HG03196 (cell line): Measurements from ENCODE around the gene ERV3-1.
"Not testable (repeated sequence)": the region's sequence is repeated elsewhere in the genome, so short reads cannot be mapped to it uniquely, and the experiment has no call there.

ENCODE experiments used
- ATAC-seq: cut with Tn5 transposase; IDR thresholded peaks from one replicate; pipeline ENCODE4 v1.9.1; 2021; ENCODE audit not compliant: unreplicated experiment

ERV3-1 gene

DNA sequence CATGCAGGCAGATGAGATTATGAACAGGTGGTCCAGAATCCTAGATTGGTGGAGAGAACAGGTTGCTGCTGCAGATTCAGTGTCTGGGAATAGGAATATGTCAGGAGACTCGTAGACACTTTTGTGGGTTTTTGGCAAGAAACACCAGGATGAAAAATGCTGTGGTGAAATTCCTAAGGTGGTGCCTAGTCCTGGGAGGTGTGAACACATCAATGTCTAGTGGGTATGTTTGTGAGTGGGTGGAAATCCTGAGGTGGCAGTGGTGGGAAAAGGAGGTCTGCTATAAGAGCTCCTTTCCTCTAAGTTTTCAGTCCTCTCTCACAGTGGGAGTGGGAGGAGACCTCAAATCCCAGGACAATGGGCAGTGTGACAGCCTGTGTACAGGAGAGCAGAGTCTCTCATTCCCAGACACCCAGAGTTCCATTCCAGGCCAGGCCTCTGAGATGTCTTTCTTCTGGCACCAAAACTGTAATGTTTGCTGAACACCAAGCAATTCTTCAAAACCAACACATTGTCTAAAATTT lies 5.1 kb downstream of the ERV3-1 start:
- ATAC-seq: no peak

DNA sequence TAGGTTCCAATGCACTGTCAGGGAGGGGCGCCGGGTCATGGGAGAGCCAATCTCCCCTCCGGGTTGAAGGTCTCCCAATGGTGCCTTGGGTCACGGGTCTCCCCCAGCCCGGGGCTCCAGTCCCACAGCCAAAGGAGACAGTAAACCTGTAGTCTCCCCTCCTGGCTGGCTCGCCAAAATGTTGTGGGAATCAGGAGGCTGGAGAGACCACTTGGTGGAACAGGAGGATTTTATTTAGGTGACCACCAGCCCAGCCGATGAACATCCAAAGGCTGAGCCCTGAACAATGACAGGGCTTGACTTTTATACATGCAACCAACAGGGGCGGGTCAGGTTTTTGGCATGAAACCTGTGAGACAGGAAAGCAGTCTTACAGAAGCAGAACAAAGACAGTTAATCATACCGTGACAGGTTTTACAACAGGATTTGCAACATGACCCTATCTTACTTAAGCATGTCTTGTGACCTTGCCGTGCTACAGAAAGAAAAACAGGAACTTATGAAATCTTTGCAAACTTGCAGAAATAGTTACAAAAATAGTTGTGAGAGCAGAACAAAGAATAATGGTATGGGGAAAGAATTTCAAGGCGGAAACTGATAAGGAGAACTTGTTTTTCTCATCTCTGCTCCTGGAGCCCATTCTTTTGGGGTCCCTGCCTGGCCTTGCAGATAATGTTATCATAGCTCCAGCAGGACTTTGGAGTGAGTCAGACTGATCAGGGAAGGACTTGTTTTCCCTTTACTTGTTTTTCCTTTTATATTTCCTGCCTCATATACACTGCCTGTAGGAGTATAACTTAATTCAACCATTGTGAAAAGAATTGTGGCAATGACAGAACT lies 7.1 kb downstream of the ERV3-1 start:
- no peak for ATAC-seq

DNA sequence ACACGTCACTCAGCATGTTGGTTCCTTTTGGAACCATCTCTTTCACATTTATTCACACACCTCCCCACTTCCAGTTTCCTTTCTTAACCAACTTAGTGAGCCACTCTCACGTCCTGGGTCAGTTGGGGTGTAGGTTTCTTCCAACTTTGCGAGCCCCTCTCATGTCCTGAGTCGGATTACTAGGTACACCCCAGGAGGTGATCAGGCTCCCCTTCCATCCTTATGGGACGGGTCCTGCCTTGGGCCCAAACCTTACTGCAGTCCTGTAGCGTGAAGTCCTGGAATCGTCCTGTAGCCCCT lies 7.7 kb downstream of the ERV3-1 start:
- ATAC-seq: no peak

DNA sequence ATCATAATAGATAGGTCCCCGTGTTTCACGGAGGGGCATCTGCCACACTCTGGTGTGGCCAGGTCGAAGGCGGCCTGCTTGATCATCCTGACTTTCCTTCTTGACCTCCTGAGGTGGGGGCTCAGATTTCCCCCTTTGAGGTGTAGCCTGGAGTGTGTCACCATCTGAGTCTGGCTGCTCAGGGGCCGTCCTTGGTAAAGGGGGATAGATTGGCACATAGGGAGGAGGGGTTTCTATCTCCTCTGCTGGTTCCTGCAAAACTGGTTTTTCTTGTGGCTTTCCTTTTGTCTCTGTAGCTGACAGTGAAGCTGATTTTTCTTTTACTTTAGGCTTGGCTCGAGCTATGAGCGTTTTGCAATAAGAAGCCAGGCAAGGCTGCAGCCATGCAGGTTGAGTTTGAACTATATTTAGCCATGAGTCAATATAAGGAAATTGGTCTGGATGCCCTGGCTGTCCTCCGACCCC lies 8.5 kb downstream of the ERV3-1 start:
- ATAC-seq: no peak

DNA sequence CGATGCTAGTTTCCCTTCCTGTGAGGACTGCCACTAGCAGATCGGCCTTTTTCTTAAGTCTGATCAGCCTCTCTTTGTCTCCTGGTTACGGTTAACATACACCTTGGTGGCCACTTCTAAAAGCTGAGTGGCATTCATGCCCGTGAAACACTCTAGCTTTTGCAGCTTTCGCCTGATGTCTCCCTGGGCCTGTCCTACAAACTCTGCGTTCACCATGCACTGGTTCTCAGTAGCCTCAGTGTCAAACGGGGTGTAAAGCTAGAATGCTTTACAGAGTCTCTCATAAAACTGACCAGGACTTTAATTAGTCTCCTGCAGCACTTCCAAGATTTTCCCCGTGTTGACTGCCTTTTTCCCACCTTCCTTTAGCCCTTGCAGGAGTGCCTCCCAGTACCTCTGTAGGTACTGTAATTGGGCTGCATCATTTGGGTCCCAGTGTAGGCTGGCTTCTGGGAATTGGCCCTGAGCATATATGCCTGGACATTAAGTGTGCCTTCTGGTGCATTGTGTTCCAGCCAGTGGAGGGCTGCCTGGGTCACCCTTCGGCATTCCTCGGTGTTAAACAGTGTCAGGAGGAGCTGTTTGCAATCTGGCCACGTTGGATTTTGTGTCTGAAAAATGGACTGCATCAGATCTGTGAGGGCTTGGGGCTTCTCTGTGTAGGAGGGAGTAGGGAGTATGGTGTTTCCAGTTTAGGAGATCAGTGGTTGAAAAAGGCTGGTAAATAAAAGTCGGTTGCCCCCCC lies 9.2 kb downstream of the ERV3-1 start:
- no peak for ATAC-seq

DNA sequence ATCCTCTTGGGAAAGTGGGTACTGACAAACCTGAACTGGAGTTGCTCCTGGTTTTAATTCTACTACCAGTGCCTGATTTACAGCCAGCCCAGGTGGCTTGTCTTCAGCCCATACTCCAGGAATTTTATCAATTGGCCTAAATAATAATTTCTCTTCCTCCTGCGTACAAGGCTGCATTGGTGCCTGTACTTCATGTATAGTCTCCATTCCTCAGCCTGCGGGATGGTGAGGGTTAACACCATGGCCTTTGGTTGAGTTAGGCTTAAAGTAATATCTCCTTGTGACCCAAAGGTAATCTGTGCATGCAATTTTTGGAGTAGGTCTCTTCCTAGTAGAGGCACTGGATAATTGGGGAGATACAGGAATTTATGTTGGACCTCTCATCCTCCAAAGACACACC lies 10.2 kb downstream of the ERV3-1 start:
- no peak for ATAC-seq

DNA sequence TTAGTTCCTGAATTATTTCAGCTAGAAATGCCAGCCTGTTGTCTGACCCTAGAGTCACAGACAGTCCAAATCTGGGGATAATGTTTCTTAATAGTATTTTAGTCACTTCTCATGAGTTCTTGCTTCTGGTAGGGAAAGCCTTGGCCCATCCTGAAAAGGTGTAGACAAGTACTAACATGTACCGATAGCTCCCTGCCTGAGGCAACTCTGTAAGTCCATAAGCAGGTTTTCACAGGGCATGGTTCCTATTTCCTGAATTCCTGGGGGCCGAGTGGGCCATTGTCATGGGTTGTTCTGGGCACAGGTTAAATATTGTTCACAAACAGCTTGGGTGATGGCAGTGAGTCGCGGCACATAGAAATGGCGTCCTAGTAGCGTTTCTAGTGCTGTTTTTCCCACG lies 12.6 kb downstream of the ERV3-1 start:
- ATAC-seq: no peak

DNA sequence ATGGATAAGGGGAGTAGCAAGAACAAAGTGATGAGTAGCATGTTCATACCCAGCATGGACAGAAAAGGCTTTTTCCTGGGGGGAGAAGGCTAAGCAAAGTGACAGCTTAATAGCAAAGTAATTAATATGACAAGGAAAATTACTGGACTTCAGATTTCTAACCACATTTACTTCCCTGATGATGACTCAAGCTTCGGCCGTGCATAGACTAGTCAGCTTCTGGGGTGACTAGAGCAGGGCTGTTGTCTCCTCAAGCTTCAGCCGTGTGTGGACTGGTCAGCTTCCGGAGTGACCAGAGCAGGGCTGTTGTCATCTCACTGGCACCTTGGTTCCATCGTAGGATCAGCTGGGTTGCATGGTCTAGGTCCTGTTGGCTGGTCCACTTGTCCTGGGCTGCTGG lies 13.5 kb downstream of the ERV3-1 start:
- no peak for ATAC-seq

DNA sequence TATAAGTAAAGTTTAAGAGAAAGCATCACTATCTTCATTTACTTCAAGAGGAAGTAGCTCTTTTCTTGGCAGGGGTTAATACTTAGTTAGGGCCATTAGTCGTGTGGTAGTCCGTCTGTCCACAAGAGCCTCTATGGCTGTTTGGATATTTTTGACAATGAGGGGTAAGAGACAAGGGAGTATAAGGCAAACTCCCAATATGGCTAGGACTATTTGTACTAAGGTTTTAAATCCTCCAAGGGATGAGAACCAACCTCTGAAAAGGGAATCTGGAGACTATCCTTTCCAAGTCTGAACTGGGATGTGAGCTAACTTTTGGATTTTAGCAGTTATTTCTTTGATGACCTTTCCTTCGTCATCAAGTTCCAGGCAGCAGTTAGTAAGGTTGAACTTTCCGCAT lies 15.6 kb downstream of the ERV3-1 start, which contains the start of gene ZNF117:
Gene ZNF117, minus strand, starts transcription at position 101 of the 400 bp plus-strand sequence.
- ATAC-seq: no peak

DNA sequence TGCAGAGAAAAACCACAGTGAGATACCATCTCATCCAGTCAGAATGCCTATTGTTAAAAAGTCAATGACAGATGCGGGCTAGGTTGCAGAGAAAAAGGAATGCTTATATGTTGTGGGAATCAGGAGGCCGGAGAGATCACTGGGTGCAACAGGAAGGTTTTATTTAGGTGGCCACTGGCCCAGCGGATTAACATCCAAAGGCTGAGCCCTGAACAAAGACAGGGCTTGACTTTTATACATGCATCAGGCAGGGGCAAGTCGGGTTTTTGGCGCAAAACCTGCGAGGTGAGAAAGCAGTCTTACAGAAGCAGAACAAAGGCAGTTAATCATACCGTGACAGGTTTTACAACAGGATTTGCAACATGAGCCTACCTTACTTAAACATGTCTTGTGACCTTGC lies 16.3 kb downstream of the ERV3-1 start:
- ATAC-seq: no peak

DNA sequence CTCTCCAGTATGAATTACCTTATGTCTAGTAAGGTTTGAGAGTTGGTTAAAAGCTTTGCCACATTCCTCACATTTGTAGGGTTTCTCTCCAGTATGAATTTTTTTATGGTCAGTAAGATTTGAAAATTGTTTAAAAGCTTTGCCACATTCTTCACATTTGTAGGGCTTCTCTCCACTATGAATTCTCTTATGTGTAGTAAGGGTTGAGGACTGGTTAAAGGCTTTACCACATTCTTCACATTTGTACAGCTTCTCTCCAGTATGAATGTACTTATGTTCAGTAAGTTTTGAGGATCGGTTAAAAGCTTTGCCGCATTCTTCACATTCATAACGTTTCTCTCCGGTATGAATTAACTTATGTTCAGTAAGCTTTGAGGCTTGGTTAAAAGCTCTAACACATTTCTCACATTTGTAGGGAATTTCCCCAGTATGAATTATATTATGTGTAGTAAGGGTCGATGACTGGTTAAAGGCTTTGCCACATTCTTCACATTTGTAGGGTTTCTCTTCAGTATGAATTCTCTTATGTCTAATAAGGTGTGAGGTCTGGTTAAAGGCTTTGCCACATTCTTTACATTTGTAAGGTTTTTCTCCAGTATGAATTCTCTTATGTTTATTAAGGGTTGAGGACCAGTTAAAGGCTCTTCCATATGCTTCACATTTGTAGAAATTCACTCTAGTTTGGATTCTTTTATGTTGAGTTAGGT lies 27.8 kb downstream of the ERV3-1 start:
- no peak for ATAC-seq

DNA sequence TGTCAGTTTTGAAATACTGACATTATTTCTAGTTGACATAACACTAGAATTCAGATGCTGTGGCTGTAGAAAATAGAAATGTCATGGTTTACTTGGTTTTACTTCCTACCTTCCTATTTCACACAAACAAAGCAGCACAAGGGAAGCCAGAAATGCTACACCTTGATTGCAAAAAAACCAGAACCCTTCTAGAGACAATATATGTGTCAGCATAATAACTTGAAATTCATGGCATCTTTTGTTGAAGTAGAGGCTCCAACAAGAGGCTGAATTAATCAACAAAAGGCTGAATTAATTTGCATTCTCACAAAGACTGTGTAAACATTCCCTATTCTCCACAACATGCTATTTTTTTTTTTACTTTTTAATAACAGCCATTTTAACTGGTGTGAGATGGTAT lies 40.9 kb downstream of the ERV3-1 start:
- ATAC-seq: no peak

DNA sequence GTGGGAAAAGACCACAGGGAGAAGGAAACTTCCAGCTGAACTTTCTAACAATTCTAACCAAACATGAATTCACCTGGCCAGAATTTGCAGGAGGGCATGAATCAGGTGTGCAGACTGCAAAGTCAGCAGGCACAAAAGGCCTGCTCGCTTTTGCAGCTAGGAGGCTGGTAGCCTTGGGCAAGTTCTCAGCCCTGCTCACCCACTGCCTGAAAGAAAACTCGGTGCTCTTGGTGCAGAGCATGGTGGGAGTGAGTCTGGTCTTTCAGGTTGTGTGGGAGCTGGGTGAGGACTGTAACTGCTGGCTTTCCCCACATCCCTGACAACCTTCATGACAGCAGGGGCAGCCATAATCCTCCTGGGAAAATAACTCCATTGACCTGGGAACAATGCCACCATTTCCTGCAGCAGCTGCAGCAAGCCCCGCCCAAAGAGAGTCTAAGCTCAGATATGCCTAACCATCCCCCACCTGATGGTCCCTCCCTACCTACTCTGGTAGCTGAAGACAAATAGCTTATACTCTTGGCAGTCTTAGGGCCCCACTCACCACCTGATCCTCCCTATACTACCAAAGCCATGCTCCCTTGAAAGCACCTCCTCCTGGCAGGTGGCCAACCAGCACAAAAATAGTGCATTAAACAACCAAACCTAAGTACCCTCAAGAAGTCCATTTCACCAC lies 47.3 kb downstream of the ERV3-1 start:
- ATAC-seq: no peak

DNA sequence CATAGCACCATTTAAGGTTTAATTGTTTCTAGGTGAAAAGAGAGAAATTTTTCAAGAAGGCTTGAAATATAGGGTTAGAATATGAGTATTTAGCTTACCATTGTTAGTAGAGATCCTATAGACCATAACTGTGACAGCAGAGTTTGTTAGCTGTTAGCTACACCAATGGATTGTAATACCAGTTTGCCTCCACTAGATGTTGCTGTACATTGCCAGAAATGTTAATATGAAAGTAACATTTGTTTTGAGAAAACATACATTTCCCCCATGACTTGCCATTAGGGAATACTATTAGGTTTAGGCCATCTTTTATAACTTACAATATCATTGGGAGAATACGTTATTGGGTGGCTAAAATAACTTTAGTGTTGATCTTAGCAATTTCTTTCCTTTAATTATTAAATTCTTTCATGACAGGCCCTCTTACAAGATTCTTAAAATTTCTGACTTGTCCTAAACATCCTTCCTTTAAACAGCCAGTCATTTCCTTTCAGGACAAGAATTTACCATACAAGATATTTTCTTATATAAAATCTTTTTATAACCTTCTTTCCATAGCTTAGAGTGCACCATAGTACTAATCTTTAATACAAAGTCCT lies 55.1 kb downstream of the ERV3-1 start:
- no peak for ATAC-seq

DNA sequence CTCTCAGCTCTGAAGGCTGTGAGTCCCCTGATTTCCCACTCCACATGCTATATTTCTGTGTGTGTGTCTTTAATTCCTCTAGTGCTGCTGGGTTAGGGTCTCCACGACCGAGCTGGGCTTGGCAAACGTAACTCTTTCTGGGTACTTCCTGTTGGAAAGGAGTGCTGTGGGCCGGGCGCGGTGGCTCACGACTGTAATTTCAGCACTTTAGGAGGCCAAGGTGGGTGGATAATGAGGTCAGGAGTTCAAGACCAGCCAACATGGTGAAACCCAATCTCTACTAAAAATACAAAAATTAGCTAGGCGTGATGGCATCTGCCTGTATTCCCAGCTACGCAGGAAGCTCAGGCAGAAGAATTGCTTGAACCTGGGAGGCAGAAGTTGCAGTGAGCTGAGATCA lies 55.8 kb downstream of the ERV3-1 start:
- ATAC-seq: not testable (repeated sequence)

DNA sequence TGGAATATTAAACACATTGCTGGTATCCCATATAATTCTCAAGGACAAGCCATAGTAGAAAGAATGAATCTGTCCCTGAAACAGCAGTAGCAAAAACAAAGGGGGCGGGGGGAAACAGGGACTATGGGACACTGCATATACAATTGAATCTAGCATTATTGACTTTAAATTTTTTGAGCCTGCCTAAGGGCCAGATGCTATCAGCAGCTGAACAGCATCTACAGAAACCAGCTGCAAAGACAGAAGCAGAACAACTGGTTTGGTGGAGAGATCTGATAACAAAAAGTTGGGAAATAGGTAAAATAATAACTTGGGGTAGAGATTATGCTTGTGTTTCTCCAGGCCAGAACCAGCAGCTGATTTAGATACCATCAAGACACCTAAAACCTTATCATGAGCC lies 57.7 kb downstream of the ERV3-1 start:
- not testable (repeated sequence) for ATAC-seq

DNA sequence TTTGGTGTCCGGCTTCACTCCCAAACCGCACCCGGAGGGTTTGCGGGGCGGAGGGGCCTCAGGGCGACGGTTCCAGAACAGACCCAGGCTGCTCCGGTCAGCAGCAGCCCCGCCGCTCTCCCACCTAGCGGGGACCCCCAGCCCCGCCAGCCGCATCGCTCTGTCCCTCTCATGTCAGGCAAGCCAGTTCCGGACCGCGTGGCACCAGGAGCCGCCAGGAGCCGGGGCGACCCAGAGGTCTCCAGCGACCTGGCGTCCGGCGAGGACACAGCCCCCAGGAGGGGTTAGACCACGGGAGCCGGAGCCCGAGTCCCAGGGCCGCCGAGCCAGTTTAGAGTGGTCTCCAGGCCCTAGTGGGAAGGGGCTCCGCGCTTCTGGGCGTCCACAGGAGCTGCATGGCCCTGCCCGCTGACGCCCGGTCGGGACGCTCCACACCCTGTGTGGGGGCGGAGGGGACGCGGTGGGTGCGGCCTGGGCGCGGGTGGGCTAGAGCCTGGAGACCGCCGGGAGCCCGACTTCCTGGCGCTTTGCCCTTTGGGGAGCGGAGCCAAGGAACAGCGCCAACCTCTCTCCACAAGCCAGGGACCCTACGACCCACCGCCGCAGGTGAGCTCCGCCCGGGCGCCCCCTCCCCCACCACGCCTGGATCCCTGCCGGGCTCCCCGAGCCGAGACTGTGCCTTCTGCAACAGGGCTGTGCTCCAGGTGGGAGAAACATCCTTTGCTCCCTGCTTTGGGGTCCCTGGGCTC lies 59.1 kb downstream of the ERV3-1 start:
- no peak for ATAC-seq

DNA sequence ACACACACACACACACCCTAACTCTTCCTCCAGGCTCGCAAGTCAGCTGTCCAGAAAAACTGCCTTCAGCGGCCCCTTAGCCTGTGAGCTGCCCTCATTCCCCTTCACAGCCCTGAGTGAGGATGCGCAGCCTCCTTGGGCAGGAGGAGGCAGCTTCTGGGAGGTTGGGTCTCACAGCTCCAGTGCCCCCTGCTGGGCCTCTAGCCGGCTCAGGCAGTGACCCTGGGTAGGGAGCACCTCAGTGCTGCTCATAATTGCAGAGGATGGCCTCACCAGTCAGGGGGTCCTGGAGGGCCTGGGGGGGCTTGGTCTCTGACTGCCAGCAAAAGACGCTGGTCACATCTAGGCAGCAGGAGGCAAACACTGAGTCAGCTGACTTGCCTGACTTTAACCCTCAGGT lies 59.7 kb downstream of the ERV3-1 start:
- ATAC-seq: no peak

DNA sequence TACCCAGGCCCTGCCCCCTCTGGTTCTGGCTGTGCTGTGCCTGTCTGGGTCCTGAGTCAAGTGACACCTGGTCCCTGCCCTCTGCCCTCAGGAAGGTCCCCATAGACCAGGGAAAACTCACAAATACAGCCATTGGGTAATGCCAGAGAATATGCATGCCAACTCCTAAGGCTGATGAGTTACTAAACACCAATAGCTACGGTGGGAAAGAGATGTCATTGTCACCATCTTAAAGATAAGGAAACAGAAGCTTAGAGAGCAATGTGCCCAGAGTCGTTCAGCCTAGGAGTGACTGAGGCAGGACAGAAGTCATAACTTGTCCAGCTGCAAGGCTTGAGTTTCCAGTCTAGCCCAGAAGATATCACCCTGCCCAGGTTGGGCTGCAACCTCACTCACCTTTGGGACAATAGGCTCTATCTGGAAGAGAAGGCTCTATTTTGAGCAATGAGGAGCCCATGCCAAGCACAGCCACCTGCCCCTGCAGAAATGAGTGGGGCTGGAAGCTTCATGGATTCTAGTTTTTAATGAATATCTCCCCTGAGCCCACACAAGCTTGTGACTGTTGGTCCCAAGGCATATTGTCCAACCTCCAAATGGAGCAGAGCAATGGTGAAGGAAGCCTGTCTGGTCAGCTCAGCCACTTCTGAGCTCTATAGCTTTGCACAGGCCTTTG lies 60.8 kb downstream of the ERV3-1 start:
- ATAC-seq: no peak
